H1 (cell line): ENCODE data around the gene CCDC33. TPM values are rescaled to one million over a fixed set of nuclear protein-coding genes. Genes with fewer than 3 reads are reported as not detected.

Source experiments
- BRCA1 ChIP-seq: IDR thresholded peaks from 2 replicates; pipeline ENCODE4 v1.6.1; 2012; ENCODE audit warnings: low read depth, low read length, improper control_type of control experiment
- CHD1 ChIP-seq: IDR thresholded peaks from 2 replicates; pipeline ENCODE4 v1.6.1; 2012; ENCODE audit warnings: low read depth, low read length, improper control_type of control experiment
- CHD7 ChIP-seq: fragments of 300-600 bp; sonication (generic); IDR thresholded peaks from 2 replicates; pipeline ENCODE4 v1.7.1; 2012; ENCODE audit warnings: low read length, moderate library complexity, mild to moderate bottlenecking, inconsistent platforms; ENCODE audit not compliant: insufficient replicate concordance
- CTCF ChIP-seq, 3 experiments: IDR thresholded peaks; 1 replicate in 2 of 3; 2 replicates in 1 of 3; pipeline versions ENCODE4 v1.5.1 to v1.6.1; 2011; ENCODE audit warnings: low read length in 3 of 3, mild to moderate bottlenecking in 3 of 3, inconsistent platforms in 2 of 3, low read depth in 1 of 3, moderate library complexity in 1 of 3; ENCODE audit not compliant: insufficient read depth in 1 of 3; ENCODE audit errors: control extremely low read depth in 1 of 3
- KDM1A ChIP-seq: fragments of 200-600, 300-600 bp; sonication (generic); IDR thresholded peaks from 2 replicates; pipeline ENCODE4 v1.7.1; 2016; ENCODE audit warnings: mild to moderate bottlenecking, low read length, borderline replicate concordance
- RBBP5 ChIP-seq: IDR thresholded peaks from 2 replicates; pipeline ENCODE4 v1.7.1; 2012; ENCODE audit warnings: low read depth, mild to moderate bottlenecking, inconsistent platforms, low read length, moderate library complexity, borderline replicate concordance
- SRF ChIP-seq: IDR thresholded peaks from 2 replicates; pipeline ENCODE4 v1.6.1; 2011; ENCODE audit warnings: mild to moderate bottlenecking, low read depth, low read length, moderate library complexity
- polyA plus RNA-seq, 7 experiments: library from polyadenylated mRNA; depleted of rRNA in 3 of 7; stranded (reverse) in 5 of 7; unstranded in 2 of 7; fragments of >200 nt in 5 of 7; fragments of 200-250 nt in 2 of 7; gene quantifications; 1 replicate in 5 of 7; 2 replicates in 1 of 7; 4 replicates in 1 of 7; pipeline versions ENCODE4 v1.2.1 to v1.2.3, GENCODE V29; 2011 to 2013; ENCODE audit warnings: missing spikeins in 2 of 7, mixed read lengths in 2 of 7
- total RNA-seq: library from RNA; stranded (reverse); fragmentation: NEBNext Ultra II Directional; extraction: Animal tissue kit (Norgen Biotek cat#: 25700); gene quantifications from 2 replicates; pipeline ENCODE4 v1.2.1, GENCODE V29; 2021

CCDC33 gene
- total and polyA plus RNA-seq, 2 of the 8 experiments (the other 6 are each of a cell fraction or from before 2014, with no cell fraction given), result 2.0 to 2.7 TPM

- TF ChIP-seq CHD7 (no peak), RBBP5 (0 out of 2 replicates have a peak, but pooled peaks have one; percentile 33), BRCA1 (no peak), CHD1 (no peak), CTCF (IDR thresholded peaks at IDR 0.05; ENCODE audit: control extremely low read depth in 1 of 3, insufficient read depth in 1 of 3, low read depth in 1 of 3, low read length in 3 of 3) (no peak), KDM1A (no peak), SRF (no peak)
Measured at GRCh38 chr15:74365598-74366445, 129.7 kb downstream of the CCDC33 start (continued).
